ENCODE results near the gene PROK1.

The PROK1 gene

DNA sequence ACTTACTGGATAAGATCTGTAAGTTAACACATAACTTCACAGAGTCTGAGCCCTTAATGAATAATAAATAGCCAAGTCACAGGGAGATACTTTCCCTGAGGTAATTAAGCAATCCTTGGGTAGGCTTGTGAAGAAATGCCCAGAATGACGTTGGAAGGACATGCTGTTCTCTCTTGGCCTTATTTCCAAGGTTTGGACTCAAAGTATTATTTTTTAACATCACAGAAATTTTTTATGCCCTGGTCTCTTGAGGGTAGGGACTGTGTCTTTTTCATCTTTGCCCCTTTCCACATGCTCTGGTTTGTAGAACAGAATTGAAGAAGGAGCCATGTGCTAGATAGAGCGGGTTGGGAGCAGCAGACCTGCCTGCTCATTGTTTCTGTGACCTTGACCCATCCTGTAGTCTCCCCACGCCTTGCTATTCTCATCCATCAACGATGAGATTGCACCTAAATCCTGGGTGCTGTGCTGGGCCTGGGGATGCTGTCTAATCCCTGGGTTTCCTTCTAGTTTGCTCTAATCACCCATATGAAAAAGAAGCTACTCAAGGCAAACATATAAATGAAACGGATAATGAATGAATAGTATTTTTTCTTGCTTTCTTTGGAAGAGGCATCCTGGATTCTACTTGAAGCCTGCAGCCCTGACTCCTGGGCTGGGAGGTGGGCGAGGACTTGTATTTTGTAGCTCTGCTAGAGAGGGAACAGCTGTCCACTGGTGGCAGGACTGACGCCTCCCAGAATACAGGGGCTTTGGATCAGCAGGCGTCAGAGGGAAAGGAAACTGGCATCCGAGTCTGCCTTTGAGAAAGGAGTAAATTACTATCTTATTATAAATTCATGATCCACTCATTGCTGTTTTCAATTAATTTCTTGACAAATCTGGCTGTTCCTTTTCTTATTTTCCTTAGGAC is 26.0 kb upstream of the PROK1 start:
- peak; percentile 26 for DNase-seq (ENCODE audit: low read depth)
- no peak overlapping the region for H3K4me3 ChIP-seq (replicated peaks; ENCODE audit: low read depth, low read length)
- TF ChIP-seq, protein P1, sequence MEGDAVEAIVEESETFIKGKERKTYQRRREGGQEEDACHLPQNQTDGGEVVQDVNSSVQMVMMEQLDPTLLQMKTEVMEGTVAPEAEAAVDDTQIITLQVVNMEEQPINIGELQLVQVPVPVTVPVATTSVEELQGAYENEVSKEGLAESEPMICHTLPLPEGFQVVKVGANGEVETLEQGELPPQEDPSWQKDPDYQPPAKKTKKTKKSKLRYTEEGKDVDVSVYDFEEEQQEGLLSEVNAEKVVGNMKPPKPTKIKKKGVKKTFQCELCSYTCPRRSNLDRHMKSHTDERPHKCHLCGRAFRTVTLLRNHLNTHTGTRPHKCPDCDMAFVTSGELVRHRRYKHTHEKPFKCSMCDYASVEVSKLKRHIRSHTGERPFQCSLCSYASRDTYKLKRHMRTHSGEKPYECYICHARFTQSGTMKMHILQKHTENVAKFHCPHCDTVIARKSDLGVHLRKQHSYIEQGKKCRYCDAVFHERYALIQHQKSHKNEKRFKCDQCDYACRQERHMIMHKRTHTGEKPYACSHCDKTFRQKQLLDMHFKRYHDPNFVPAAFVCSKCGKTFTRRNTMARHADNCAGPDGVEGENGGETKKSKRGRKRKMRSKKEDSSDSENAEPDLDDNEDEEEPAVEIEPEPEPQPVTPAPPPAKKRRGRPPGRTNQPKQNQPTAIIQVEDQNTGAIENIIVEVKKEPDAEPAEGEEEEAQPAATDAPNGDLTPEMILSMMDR (IDR thresholded peaks at IDR 0.05; ENCODE audit: low read length, missing control alignments): no peak

DNA sequence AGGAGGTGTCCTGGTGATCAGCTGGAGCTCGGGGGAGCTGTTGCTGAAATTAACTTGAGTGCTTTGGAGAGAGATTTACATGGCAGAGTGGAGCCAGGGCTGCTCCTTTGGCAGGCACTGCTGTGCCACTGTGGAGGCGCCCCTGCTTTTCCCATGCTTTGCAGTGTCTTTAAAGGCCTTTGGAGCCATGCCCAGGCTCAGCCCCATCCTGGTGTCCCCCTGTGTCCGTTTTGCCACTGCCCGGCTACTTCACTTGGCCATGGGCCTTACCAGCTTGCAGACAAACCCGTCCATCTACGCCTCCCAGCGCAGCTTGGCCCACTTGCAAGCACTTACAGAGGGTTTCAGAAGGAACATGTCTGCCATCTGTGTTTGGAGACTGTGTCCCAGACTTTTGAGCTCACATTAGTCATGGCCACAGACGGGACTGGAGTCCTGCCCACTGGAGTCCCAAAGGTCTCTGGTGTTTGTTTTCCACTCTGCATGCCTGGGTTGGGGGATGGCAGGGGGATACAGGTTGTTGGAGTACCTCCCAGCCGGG is 25.3 kb upstream of the PROK1 start:
- DNase-seq (ENCODE audit: low read depth): no peak
- H3K4me3 ChIP-seq (replicated peaks; ENCODE audit: low read depth, low read length): no peak overlapping the region
- TF ChIP-seq, protein P1 (IDR thresholded peaks at IDR 0.05; ENCODE audit: low read length, missing control alignments): no peak

GRCh38 chr1:110426854-110427253 is 24.1 kb upstream of the PROK1 start:
- no peak overlapping the region for H3K4me3 ChIP-seq (replicated peaks; ENCODE audit: low read depth, low read length)
- DNase-seq (ENCODE audit: low read depth): no peak

GRCh38 chr1:110428946-110429345 is 22.0 kb upstream of the PROK1 start:
- H3K4me3 ChIP-seq (replicated peaks; ENCODE audit: low read depth, low read length): no peak overlapping the region
- TF ChIP-seq, protein P1 (IDR thresholded peaks at IDR 0.05; ENCODE audit: low read length, missing control alignments): no peak
- DNase-seq (ENCODE audit: low read depth): no peak

More at GRCh38 chr1:110426854-110427253, 24.1 kb upstream of the PROK1 start:
- TF ChIP-seq, protein P1 (IDR thresholded peaks at IDR 0.05; ENCODE audit: low read length, missing control alignments): no peak

GRCh38 chr1:110430366-110430765 is 20.6 kb upstream of the PROK1 start:
- TF ChIP-seq, protein P1 (IDR thresholded peaks at IDR 0.05; ENCODE audit: low read length, missing control alignments): no peak
- H3K4me3 ChIP-seq (replicated peaks; ENCODE audit: low read depth, low read length): no peak overlapping the region
- no peak for DNase-seq (ENCODE audit: low read depth)

GRCh38 chr1:110430901-110431300 is 20.0 kb upstream of the PROK1 start:
- H3K4me3 ChIP-seq (replicated peaks; ENCODE audit: low read depth, low read length): no peak overlapping the region
- TF ChIP-seq, protein P1 (IDR thresholded peaks at IDR 0.05; ENCODE audit: low read length, missing control alignments): no peak
- no peak for DNase-seq (ENCODE audit: low read depth)

All from fibroblast of pulmonary artery (primary cell).